Memory B cell (primary cell): ENCODE results near the gene SDHA.
"Not testable (repeated sequence)": the region's sequence is repeated elsewhere in the genome, so short reads cannot be mapped to it uniquely, and the experiment has no call there.

Source experiments
- ATAC-seq: fragments of 150-1000 bp; cut with Tn5 transposase; 2 replicates; pipeline ENCODE4 v1.10.0; 2021; ENCODE audit warnings: low read depth, mild to moderate bottlenecking, moderate library complexity
- DNase-seq, 2 donors: peaks; one replicate each; pipeline ENCODE4 v3.0.0; 2022; ENCODE audit warnings: low spot score in 2 of 2
- H3K27ac Mint-ChIP-seq: one replicate; pipeline ENCODE4 v1.8.0; 2022; ENCODE audit warnings: mild to moderate bottlenecking, moderate library complexity, mixed read lengths
- H3K27me3 Mint-ChIP-seq: one replicate; pipeline ENCODE4 v1.8.0; 2022; ENCODE audit warnings: mixed read lengths
- H3K36me3 Mint-ChIP-seq: one replicate; pipeline ENCODE4 v1.8.0; 2022; ENCODE audit warnings: mild to moderate bottlenecking, mixed read lengths
- H3K4me1 Mint-ChIP-seq: one replicate; pipeline ENCODE4 v1.8.0; 2022; ENCODE audit warnings: mixed read lengths
- H3K4me3 Mint-ChIP-seq: one replicate; pipeline ENCODE4 v1.8.0; 2022; ENCODE audit warnings: mild to moderate bottlenecking, moderate library complexity, mixed read lengths
- H3K9me3 Mint-ChIP-seq: one replicate; pipeline ENCODE4 v1.8.0; 2022; ENCODE audit warnings: mixed read lengths

The SDHA gene

GRCh38 chr5:235527-235926, 17.4 kb downstream of the SDHA start:
- ATAC-seq, H3K9me3 Mint-ChIP-seq, H3K4me3 Mint-ChIP-seq, H3K27ac Mint-ChIP-seq, DNase-seq, H3K27me3 Mint-ChIP-seq, H3K4me1 Mint-ChIP-seq: not testable (repeated sequence)
- peaks cover 20% of the 10 kb centered on the region for H3K36me3 Mint-ChIP-seq

- H3K36me3 Mint-ChIP-seq: peaks cover 33% of the 10 kb centered on the region
- ATAC-seq, H3K9me3 Mint-ChIP-seq, H3K4me1 Mint-ChIP-seq, H3K27me3 Mint-ChIP-seq, H3K27ac Mint-ChIP-seq, H3K4me3 Mint-ChIP-seq, DNase-seq: not testable (repeated sequence)
These were observed 19.8 kb downstream of the SDHA start for GRCh38 chr5:237931-238330.

GRCh38 chr5:240550-240949, 22.4 kb downstream of the SDHA start:
- not testable (repeated sequence) for H3K4me3 Mint-ChIP-seq, H3K9me3 Mint-ChIP-seq, H3K27me3 Mint-ChIP-seq, ATAC-seq, H3K27ac Mint-ChIP-seq, DNase-seq, H3K4me1 Mint-ChIP-seq
- H3K36me3 Mint-ChIP-seq: peaks cover 32% of the 10 kb centered on the region

GRCh38 chr5:241045-241669, 23.0 kb downstream of the SDHA start:
- not testable (repeated sequence) for H3K9me3 Mint-ChIP-seq, H3K4me3 Mint-ChIP-seq, DNase-seq, H3K27me3 Mint-ChIP-seq, H3K27ac Mint-ChIP-seq, ATAC-seq, H3K4me1 Mint-ChIP-seq
- peaks cover 37% of the 10 kb centered on the region for H3K36me3 Mint-ChIP-seq

- Mint-ChIP-seq H3K36me3 (peaks cover 56% of the 10 kb centered on the region), H3K27ac (peak overlapping the region; percentile 31)
- H3K4me1 Mint-ChIP-seq, H3K9me3 Mint-ChIP-seq, H3K4me3 Mint-ChIP-seq, DNase-seq, H3K27me3 Mint-ChIP-seq, ATAC-seq: not testable (repeated sequence)
These were observed 25.7 kb downstream of the SDHA start for GRCh38 chr5:243683-244367.

GRCh38 chr5:245717-246116, 27.6 kb downstream of the SDHA start:
- not testable (repeated sequence) for H3K27ac Mint-ChIP-seq, DNase-seq, ATAC-seq, H3K9me3 Mint-ChIP-seq, H3K4me3 Mint-ChIP-seq, H3K4me1 Mint-ChIP-seq, H3K27me3 Mint-ChIP-seq
- H3K36me3 Mint-ChIP-seq: peaks cover 59% of the 10 kb centered on the region

GRCh38 chr5:250396-250795, 32.3 kb downstream of the SDHA start:
- H3K36me3 Mint-ChIP-seq: peaks cover 37% of the 10 kb centered on the region

GRCh38 chr5:251016-251415, 32.9 kb downstream of the SDHA start:
- H3K27me3 Mint-ChIP-seq, DNase-seq, H3K27ac Mint-ChIP-seq, H3K4me1 Mint-ChIP-seq, H3K4me3 Mint-ChIP-seq, H3K9me3 Mint-ChIP-seq, ATAC-seq: not testable (repeated sequence)
- H3K36me3 Mint-ChIP-seq: peaks cover 31% of the 10 kb centered on the region

More at GRCh38 chr5:250396-250795, 32.3 kb downstream of the SDHA start:
- not testable (repeated sequence) for H3K27ac Mint-ChIP-seq, H3K27me3 Mint-ChIP-seq, H3K4me1 Mint-ChIP-seq, DNase-seq, H3K9me3 Mint-ChIP-seq, ATAC-seq, H3K4me3 Mint-ChIP-seq

GRCh38 chr5:251538-251937, 33.4 kb downstream of the SDHA start:
- not testable (repeated sequence) for DNase-seq, H3K4me3 Mint-ChIP-seq, H3K4me1 Mint-ChIP-seq, H3K27me3 Mint-ChIP-seq, ATAC-seq, H3K9me3 Mint-ChIP-seq
- peaks cover 29% of the 10 kb centered on the region for H3K36me3 Mint-ChIP-seq
- peak overlapping the region; percentile 77 for H3K27ac Mint-ChIP-seq

- Mint-ChIP-seq H3K36me3 (peaks cover 30% of the 10 kb centered on the region), H3K27ac (peak overlapping the region; percentile 77)
- not testable (repeated sequence) for H3K9me3 Mint-ChIP-seq, H3K4me1 Mint-ChIP-seq, ATAC-seq, DNase-seq, H3K4me3 Mint-ChIP-seq, H3K27me3 Mint-ChIP-seq
These were observed 33.9 kb downstream of the SDHA start for GRCh38 chr5:251975-252374.

GRCh38 chr5:252546-252945, 34.4 kb downstream of the SDHA start:
- Mint-ChIP-seq H3K4me3 (no peak overlapping the region), H3K27ac (peak overlapping the region; percentile 77), H3K27me3 (no peaks in the 10 kb centered on the region), H3K9me3 (no peaks in the 10 kb centered on the region), H3K4me1 (peaks cover 6% of the 10 kb centered on the region), H3K36me3 (peaks cover 32% of the 10 kb centered on the region)
- DNase-seq: no peak
- ATAC-seq: no peak

- not testable (repeated sequence) for H3K9me3 Mint-ChIP-seq, H3K27me3 Mint-ChIP-seq, DNase-seq, H3K4me3 Mint-ChIP-seq, H3K4me1 Mint-ChIP-seq, H3K27ac Mint-ChIP-seq, ATAC-seq
- peaks cover 32% of the 10 kb centered on the region for H3K36me3 Mint-ChIP-seq
These were observed 36.2 kb downstream of the SDHA start for GRCh38 chr5:254322-254721.

- not testable (repeated sequence) for H3K27ac Mint-ChIP-seq, H3K4me1 Mint-ChIP-seq, H3K9me3 Mint-ChIP-seq, ATAC-seq, DNase-seq, H3K4me3 Mint-ChIP-seq, H3K27me3 Mint-ChIP-seq
- H3K36me3 Mint-ChIP-seq: peaks cover 31% of the 10 kb centered on the region
These were observed 37.0 kb downstream of the SDHA start for GRCh38 chr5:255116-255515.

GRCh38 chr5:256347-256746, 38.2 kb downstream of the SDHA start:
- not testable (repeated sequence) for H3K4me1 Mint-ChIP-seq, H3K27ac Mint-ChIP-seq, H3K4me3 Mint-ChIP-seq, ATAC-seq, DNase-seq, H3K9me3 Mint-ChIP-seq, H3K27me3 Mint-ChIP-seq
- peaks cover 31% of the 10 kb centered on the region for H3K36me3 Mint-ChIP-seq

GRCh38 chr5:257148-257547, 39.0 kb downstream of the SDHA start:
- Mint-ChIP-seq H3K9me3 (no peaks in the 10 kb centered on the region), H3K4me3 (no peak overlapping the region), H3K36me3 (peaks cover 34% of the 10 kb centered on the region), H3K27ac (no peak overlapping the region), H3K4me1 (peaks cover 6% of the 10 kb centered on the region), H3K27me3 (no peaks in the 10 kb centered on the region)
- ATAC-seq: no peak
- no peak for DNase-seq
